H9 (cell line): ENCODE measurements around the gene SEPTIN7. TPM values are rescaled to one million over a fixed set of nuclear protein-coding genes. Genes with fewer than 3 reads are reported as not detected.

Source experiments
- DNase-seq: peaks from one replicate; pipeline ENCODE4 v3.0.0-alpha.2; 2017
- H2AFZ ChIP-seq: one replicate; pipeline ENCODE4 v1.6.1; 2013; ENCODE audit warnings: mild to moderate bottlenecking, low read length, control low read depth, moderate library complexity
- H2AK5ac ChIP-seq: 2 replicates; pipeline ENCODE4 v1.6.1; 2013; ENCODE audit warnings: low read length, control low read depth, mixed read lengths; ENCODE audit not compliant: insufficient read length
- H2BK120ac ChIP-seq: one replicate; pipeline ENCODE4 v1.6.1; 2013; ENCODE audit warnings: low read depth, mild to moderate bottlenecking, low read length, control low read depth, inconsistent platforms; ENCODE audit not compliant: poor library complexity, severe bottlenecking
- H2BK12ac ChIP-seq: 2 replicates; pipeline ENCODE4 v1.6.1; 2013; ENCODE audit warnings: low read length, control low read depth, mixed read lengths, low read depth; ENCODE audit not compliant: insufficient read length
- H2BK15ac ChIP-seq: 2 replicates; pipeline ENCODE4 v1.6.1; 2013; ENCODE audit warnings: low read depth, low read length, control low read depth
- H2BK20ac ChIP-seq: one replicate; pipeline ENCODE4 v1.6.1; 2013; ENCODE audit warnings: low read depth, mild to moderate bottlenecking, low read length, control low read depth, inconsistent platforms; ENCODE audit not compliant: poor library complexity, severe bottlenecking
- H2BK5ac ChIP-seq: 2 replicates; pipeline ENCODE4 v1.6.1; 2013; ENCODE audit warnings: low read length, control low read depth, mixed read lengths; ENCODE audit not compliant: insufficient read length
- H3K14ac ChIP-seq: 2 replicates; pipeline ENCODE4 v1.6.1; 2013; ENCODE audit warnings: low read length, control low read depth; ENCODE audit not compliant: insufficient read depth
- H3K18ac ChIP-seq: 2 replicates; pipeline ENCODE4 v1.6.1; 2013; ENCODE audit warnings: low read depth, mild to moderate bottlenecking, mixed read lengths, low read length, control low read depth; ENCODE audit not compliant: insufficient read length
- H3K23ac ChIP-seq: 2 replicates; pipeline ENCODE4 v1.6.1; 2013; ENCODE audit warnings: low read length, control low read depth, mixed read lengths, low read depth; ENCODE audit not compliant: insufficient read length
- H3K23me2 ChIP-seq: 2 replicates; pipeline ENCODE4 v1.6.1; 2013; ENCODE audit warnings: low read depth, mild to moderate bottlenecking, mixed read lengths, low read length, control low read depth; ENCODE audit not compliant: insufficient read length, poor library complexity, severe bottlenecking
- H3K27ac ChIP-seq: 2 replicates; pipeline ENCODE4 v1.5.1; 2013; ENCODE audit warnings: low read length, control low read depth, mixed read lengths, low read depth; ENCODE audit not compliant: insufficient read length
- H3K27me3 ChIP-seq: 2 replicates; pipeline ENCODE4 v1.6.1; 2013; ENCODE audit warnings: low read length, control low read depth, inconsistent platforms; ENCODE audit not compliant: insufficient read depth
- H3K4ac ChIP-seq: 2 replicates; pipeline ENCODE4 v1.6.1; 2013; ENCODE audit warnings: low read depth, mild to moderate bottlenecking, control low read depth, inconsistent platforms, low read length, moderate library complexity
- H3K4me1 ChIP-seq: 2 replicates; pipeline ENCODE4 v1.6.1; 2013; ENCODE audit warnings: low read length, control low read depth, inconsistent platforms; ENCODE audit not compliant: insufficient read depth
- H3K4me2 ChIP-seq: 2 replicates; pipeline ENCODE4 v1.6.1; 2013; ENCODE audit warnings: low read length, control low read depth, mixed read lengths; ENCODE audit not compliant: insufficient read length, insufficient read depth
- H3K56ac ChIP-seq: 2 replicates; pipeline ENCODE4 v1.6.1; 2013; ENCODE audit warnings: low read depth, mild to moderate bottlenecking, mixed read lengths, low read length, control low read depth; ENCODE audit not compliant: insufficient read length
- H3K79me1 ChIP-seq: 2 replicates; pipeline ENCODE4 v1.6.1; 2013; ENCODE audit warnings: low read depth, mild to moderate bottlenecking, moderate library complexity, low read length, control low read depth, inconsistent platforms; ENCODE audit not compliant: insufficient read depth, poor library complexity, severe bottlenecking
- H3K79me2 ChIP-seq: 2 replicates; pipeline ENCODE4 v1.6.1; 2013; ENCODE audit warnings: low read length, control low read depth, inconsistent platforms; ENCODE audit not compliant: insufficient read depth
- H3K9ac ChIP-seq: 2 replicates; pipeline ENCODE4 v1.6.1; 2013; ENCODE audit warnings: low read length, control low read depth, mixed read lengths; ENCODE audit not compliant: insufficient read length; ENCODE audit errors: extremely low read depth
- H3K9me3 ChIP-seq: one replicate; pipeline ENCODE4 v1.6.1; 2013; ENCODE audit warnings: low read depth, low read length, inconsistent platforms; ENCODE audit not compliant: control insufficient read depth
- H3T11ph ChIP-seq: one replicate; pipeline ENCODE4 v1.6.1; 2013; ENCODE audit warnings: mild to moderate bottlenecking, low read length, control low read depth, inconsistent platforms
- H4K20me1 ChIP-seq: one replicate; pipeline ENCODE4 v1.6.1; 2013; ENCODE audit not compliant: control insufficient read depth, insufficient read length, insufficient read depth
- H4K5ac ChIP-seq: 2 replicates; pipeline ENCODE4 v1.6.1; 2013; ENCODE audit warnings: low read depth, mild to moderate bottlenecking, mixed read lengths, low read length, control low read depth; ENCODE audit not compliant: insufficient read length
- H4K8ac ChIP-seq: replicated peaks from 2 replicates; pipeline ENCODE4 v1.6.1; 2013; ENCODE audit warnings: low read length, control low read depth, mixed read lengths, low read depth; ENCODE audit not compliant: insufficient read length
- H4K91ac ChIP-seq: 2 replicates; pipeline ENCODE4 v1.6.1; 2013; ENCODE audit warnings: low read depth, mild to moderate bottlenecking, moderate library complexity, mixed read lengths, low read length, control low read depth; ENCODE audit not compliant: insufficient read length
- H3K27ac Mint-ChIP-seq, 3 experiments: 2 replicates in 2 of 3; 3 replicates in 1 of 3; pipeline ENCODE4 v1.8.0; 2020 to 2021; ENCODE audit warnings: mixed read lengths in 3 of 3, mild to moderate bottlenecking in 1 of 3, moderate library complexity in 1 of 3
- H3K27me3 Mint-ChIP-seq: 2 replicates; pipeline ENCODE4 v1.8.0; 2021; ENCODE audit warnings: low read depth, mild to moderate bottlenecking, moderate library complexity, mixed read lengths
- H3K36me3 Mint-ChIP-seq, 3 experiments: 2 replicates in 2 of 3; 3 replicates in 1 of 3; pipeline ENCODE4 v1.8.0; 2020 to 2021; ENCODE audit warnings: low read depth in 3 of 3, mixed read lengths in 3 of 3; ENCODE audit not compliant: insufficient read depth in 1 of 3
- H3K4me1 Mint-ChIP-seq, 2 experiments: 2 replicates each; pipeline ENCODE4 v1.8.0; 2020; ENCODE audit warnings: mixed read lengths in 2 of 2
- H3K4me3 Mint-ChIP-seq, 2 experiments: 2 replicates in 1 of 2; 3 replicates in 1 of 2; pipeline ENCODE4 v1.8.0; 2020 to 2021; ENCODE audit warnings: mild to moderate bottlenecking in 2 of 2, mixed read lengths in 2 of 2, moderate library complexity in 1 of 2
- H3K9me3 Mint-ChIP-seq, 2 experiments: 2 replicates in 1 of 2; 3 replicates in 1 of 2; pipeline ENCODE4 v1.8.0; 2020; ENCODE audit warnings: mild to moderate bottlenecking in 2 of 2, mixed read lengths in 2 of 2, moderate library complexity in 1 of 2
- CTCF ChIP-seq: fragments of 200-600 bp; sonication (generic); conservative IDR thresholded peaks from 3 replicates; pipeline ENCODE4 v1.8.0; 2021; ENCODE audit warnings: antibody characterized with exemption, mild to moderate bottlenecking
- WGBS: extraction: QIAGEN DNeasy Blood & Tissue Kit; methylation state at CpG from one replicate; pipeline ENCODE4 v1.1.7; 2013; ENCODE audit warnings: missing lambda C conversion rate, low lambda C conversion rate, mixed read lengths; ENCODE audit not compliant: insufficient read length; ENCODE audit errors: extremely low coverage; 5-methylcytosine and 5-hydroxymethylcytosine counted together
- long read RNA-seq: library from polyadenylated mRNA; unstranded; transcript quantifications from one replicate; pipeline ENCODE4 v2.0.0, GENCODE V29; 2020
- total RNA-seq: library from RNA; stranded (reverse); gene quantifications from 2 replicates; pipeline ENCODE4 v1.2.1, GENCODE V29; 2021

The SEPTIN7 gene
- 184 and 188 TPM in 2 replicates for total RNA-seq
- long read RNA-seq, full-length matches to known transcripts, result 367 of 474 reads
- long read RNA-seq, partial matches to known transcripts, result 56 of 474 reads
- long read RNA-seq, other reads (novel, unspliced or antisense), result 51 of 474 reads

GRCh38 chr7:35800718-35801391 lies at the start of gene SEPTIN7:
SEPTIN7 (plus strand) TSS chr7:35801057; CDS start chr7:35801210, 153 bp downstream.
- peak within 1 kb of the TSS; percentile 94 to 96 for H3K4me3 Mint-ChIP-seq
- Histone ChIP-seq H2BK20ac (no peak within 1 kb of the TSS), H4K8ac (no peak within 1 kb of the TSS), H3K23me2 (peaks cover 4% of the 10 kb centered on the region), H3K14ac (peak within 1 kb of the TSS; percentile 98), H3K56ac (peak within 1 kb of the TSS; percentile 95), H3K4me1 (peaks cover 5% of the 10 kb centered on the region; the same call in 1 of the 2 replicates), H2BK12ac (peak within 1 kb of the TSS; percentile 89), H2BK120ac (peak within 1 kb of the TSS; percentile 82), H3K9me3 (no peaks in the 10 kb centered on the region), H3K9ac (peak within 1 kb of the TSS; percentile 95), H3K18ac (peak within 1 kb of the TSS; percentile 97), H3K79me1 (peaks cover 1% of the 10 kb centered on the region), H3K4ac (no peak within 1 kb of the TSS; the same call in 1 of the 2 replicates), H2AFZ (peak within 1 kb of the TSS; percentile 41), H3T11ph (peak within 1 kb of the TSS; percentile 47), H3K27ac (peak within 1 kb of the TSS; percentile 86), H2AK5ac (no peak within 1 kb of the TSS), H3K23ac (no peak within 1 kb of the TSS), H2BK15ac (no peak within 1 kb of the TSS), H4K20me1 (no peaks in the 10 kb centered on the region), H3K27me3 (no peaks in the 10 kb centered on the region), H3K79me2 (peaks cover 29% of the 10 kb centered on the region), H3K4me2 (peak within 1 kb of the TSS; percentile 69), H2BK5ac (peak within 1 kb of the TSS; percentile 79), H4K5ac (peak within 1 kb of the TSS; percentile 93), H4K91ac (peak within 1 kb of the TSS; percentile 90)
- peaks cover 0 to 3% (median 0%) of the 10 kb centered on the region in 3 experiments; a peak in 1 of 7 replicates for H3K36me3 Mint-ChIP-seq
- no peaks in the 10 kb centered on the region for H3K9me3 Mint-ChIP-seq
- peak; percentile 99 for DNase-seq
- peaks cover 33 to 35% of the 10 kb centered on the region in 2 experiments for H3K4me1 Mint-ChIP-seq
- no CpG with 5 or more reads among the region's 62 CpGs for WGBS
- peak within 1 kb of the TSS; percentile 98 to 100 (median 100) for H3K27ac Mint-ChIP-seq
- no peak for TF ChIP-seq CTCF
- no peaks in the 10 kb centered on the region for H3K27me3 Mint-ChIP-seq
